Skeletal muscle satellite cell (primary cell): ENCODE data around the gene NCAPD2.

Experiments used
- H3K27me3 ChIP-seq: 2 replicates; pipeline ENCODE4 v1.7.0; 2013; ENCODE audit warnings: low read length; ENCODE audit not compliant: control insufficient read depth, insufficient read depth
- H3K36me3 ChIP-seq: 2 replicates; pipeline ENCODE4 v1.7.0; 2013; ENCODE audit warnings: mild to moderate bottlenecking, control low read depth, low read length; ENCODE audit not compliant: insufficient read depth
- H3K4me1 ChIP-seq: 2 replicates; pipeline ENCODE4 v1.7.0; 2013; ENCODE audit warnings: low read length; ENCODE audit not compliant: control insufficient read depth, insufficient read depth
- H3K4me2 ChIP-seq: 2 replicates; pipeline ENCODE4 v1.7.0; 2013; ENCODE audit warnings: mild to moderate bottlenecking, low read length
- H3K4me3 ChIP-seq: 2 replicates; pipeline ENCODE4 v1.7.0; 2013; ENCODE audit warnings: low read length
- H3K9ac ChIP-seq: 2 replicates; pipeline ENCODE4 v1.7.0; 2013; ENCODE audit warnings: mild to moderate bottlenecking, low read depth, low read length, moderate library complexity
- H3K9me3 ChIP-seq: replicated peaks from 2 replicates; pipeline ENCODE4 v1.7.0; 2013; ENCODE audit warnings: mild to moderate bottlenecking, control low read depth, low read length

Gene NCAPD2

GRCh38 chr12:6457220-6457945, 36.5 kb upstream of the NCAPD2 start:
- no peaks in the 10 kb centered on the region for H3K27me3 ChIP-seq
- no peaks in the 10 kb centered on the region for H3K9me3 ChIP-seq
- H3K9ac ChIP-seq: no peak overlapping the region
- peaks cover 10% of the 10 kb centered on the region for H3K4me1 ChIP-seq
- no peak overlapping the region for H3K4me2 ChIP-seq
- peaks cover 39% of the 10 kb centered on the region for H3K36me3 ChIP-seq
- H3K4me3 ChIP-seq: no peak overlapping the region

GRCh38 chr12:6458281-6459003, 35.5 kb upstream of the NCAPD2 start:
- no peak overlapping the region for H3K9ac ChIP-seq

GRCh38 chr12:6459004-6459337, 34.9 kb upstream of the NCAPD2 start:
- no peak overlapping the region for H3K9ac ChIP-seq
- H3K4me2 ChIP-seq: no peak overlapping the region
- H3K36me3 ChIP-seq: peaks cover 54% of the 10 kb centered on the region
- no peak overlapping the region for H3K4me3 ChIP-seq
- no peaks in the 10 kb centered on the region for H3K27me3 ChIP-seq
- H3K9me3 ChIP-seq: no peaks in the 10 kb centered on the region
- H3K4me1 ChIP-seq: no peaks in the 10 kb centered on the region

More at GRCh38 chr12:6458281-6459003, 35.5 kb upstream of the NCAPD2 start:
- no peaks in the 10 kb centered on the region for H3K9me3 ChIP-seq
- H3K4me3 ChIP-seq: no peak overlapping the region
- peaks cover 49% of the 10 kb centered on the region for H3K36me3 ChIP-seq
- H3K4me1 ChIP-seq: no peaks in the 10 kb centered on the region
- no peak overlapping the region for H3K4me2 ChIP-seq
- H3K27me3 ChIP-seq: no peaks in the 10 kb centered on the region

GRCh38 chr12:6460751-6461371, 33.0 kb upstream of the NCAPD2 start:
- H3K9me3 ChIP-seq: no peaks in the 10 kb centered on the region
- H3K36me3 ChIP-seq: peaks cover 69% of the 10 kb centered on the region
- no peaks in the 10 kb centered on the region for H3K27me3 ChIP-seq
- H3K4me3 ChIP-seq: no peak overlapping the region
- no peak overlapping the region for H3K4me2 ChIP-seq
- no peak overlapping the region for H3K9ac ChIP-seq
- H3K4me1 ChIP-seq: no peaks in the 10 kb centered on the region

- H3K4me2 ChIP-seq: no peak overlapping the region
- H3K4me1 ChIP-seq: no peaks in the 10 kb centered on the region
- H3K4me3 ChIP-seq: no peak overlapping the region
- no peaks in the 10 kb centered on the region for H3K27me3 ChIP-seq
- H3K9ac ChIP-seq: no peak overlapping the region
- H3K9me3 ChIP-seq: no peaks in the 10 kb centered on the region
- H3K36me3 ChIP-seq: peaks cover 75% of the 10 kb centered on the region
Measured at GRCh38 chr12:6461401-6462233, 32.3 kb upstream of the NCAPD2 start.

- Histone ChIP-seq H3K36me3 (peaks cover 72% of the 10 kb centered on the region), H3K9ac (no peak overlapping the region), H3K4me3 (no peak overlapping the region), H3K9me3 (no peaks in the 10 kb centered on the region), H3K27me3 (no peaks in the 10 kb centered on the region), H3K4me1 (no peaks in the 10 kb centered on the region), H3K4me2 (no peak overlapping the region)
Measured at GRCh38 chr12:6462234-6462995, 31.5 kb upstream of the NCAPD2 start.

GRCh38 chr12:6463216-6463615, 30.7 kb upstream of the NCAPD2 start:
- Histone ChIP-seq H3K9ac (no peak overlapping the region), H3K4me3 (no peak overlapping the region), H3K9me3 (no peaks in the 10 kb centered on the region), H3K27me3 (no peaks in the 10 kb centered on the region), H3K36me3 (peaks cover 66% of the 10 kb centered on the region), H3K4me2 (no peak overlapping the region), H3K4me1 (peaks cover 5% of the 10 kb centered on the region)

GRCh38 chr12:6463858-6464257, 30.0 kb upstream of the NCAPD2 start:
- H3K4me2 ChIP-seq: no peak overlapping the region
- no peaks in the 10 kb centered on the region for H3K27me3 ChIP-seq
- no peak overlapping the region for H3K9ac ChIP-seq
- no peaks in the 10 kb centered on the region for H3K9me3 ChIP-seq
- peaks cover 11% of the 10 kb centered on the region for H3K4me1 ChIP-seq
- no peak overlapping the region for H3K4me3 ChIP-seq
- peaks cover 60% of the 10 kb centered on the region for H3K36me3 ChIP-seq

- Histone ChIP-seq H3K4me1 (peaks cover 18% of the 10 kb centered on the region), H3K4me2 (no peak overlapping the region), H3K36me3 (peaks cover 60% of the 10 kb centered on the region), H3K9me3 (no peaks in the 10 kb centered on the region), H3K4me3 (no peak overlapping the region), H3K27me3 (no peaks in the 10 kb centered on the region), H3K9ac (no peak overlapping the region)
Measured at GRCh38 chr12:6464531-6464930, 29.4 kb upstream of the NCAPD2 start.

GRCh38 chr12:6465467-6466183, 28.3 kb upstream of the NCAPD2 start:
- Histone ChIP-seq H3K4me1 (peaks cover 22% of the 10 kb centered on the region), H3K36me3 (peaks cover 55% of the 10 kb centered on the region)

More at GRCh38 chr12:6465467-6466183, 28.3 kb upstream of the NCAPD2 start:
- no peaks in the 10 kb centered on the region for H3K27me3 ChIP-seq
- no peak overlapping the region for H3K4me2 ChIP-seq
- no peaks in the 10 kb centered on the region for H3K9me3 ChIP-seq
- H3K4me3 ChIP-seq: no peak overlapping the region
- no peak overlapping the region for H3K9ac ChIP-seq
